ENCODE results near the gene ADAMTS13. TPM values are rescaled to one million over a fixed set of nuclear protein-coding genes. Genes with fewer than 3 reads are reported as not detected.

Gene ADAMTS13
- total RNA-seq, 1 donor: 1.3 TPM

DNA sequence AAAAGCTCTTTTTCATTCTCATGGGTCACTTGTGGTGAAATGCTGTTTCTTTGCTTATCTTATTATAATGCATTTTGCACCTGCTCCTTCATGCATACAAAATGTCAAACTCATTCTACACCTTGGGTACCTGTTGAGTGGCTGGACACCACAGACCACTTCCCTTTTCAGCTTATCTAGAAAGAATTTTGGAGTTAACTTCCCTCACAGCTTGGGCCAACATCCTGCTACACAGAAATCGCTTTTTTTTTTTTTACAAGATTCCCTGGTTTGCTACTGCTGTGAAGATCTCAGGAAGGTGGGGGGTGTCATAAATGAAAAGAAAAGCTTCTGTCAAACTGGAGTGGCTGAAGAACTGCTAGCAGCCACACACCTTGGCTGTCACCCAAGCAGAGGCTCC lies 7.0 kb upstream of the ADAMTS13 start:
- no peak for DNase-seq (ENCODE audit: low read depth)
- no peak overlapping the region for H3K4me3 ChIP-seq (ENCODE audit: low read depth, low read length)
- TF ChIP-seq, protein P1, sequence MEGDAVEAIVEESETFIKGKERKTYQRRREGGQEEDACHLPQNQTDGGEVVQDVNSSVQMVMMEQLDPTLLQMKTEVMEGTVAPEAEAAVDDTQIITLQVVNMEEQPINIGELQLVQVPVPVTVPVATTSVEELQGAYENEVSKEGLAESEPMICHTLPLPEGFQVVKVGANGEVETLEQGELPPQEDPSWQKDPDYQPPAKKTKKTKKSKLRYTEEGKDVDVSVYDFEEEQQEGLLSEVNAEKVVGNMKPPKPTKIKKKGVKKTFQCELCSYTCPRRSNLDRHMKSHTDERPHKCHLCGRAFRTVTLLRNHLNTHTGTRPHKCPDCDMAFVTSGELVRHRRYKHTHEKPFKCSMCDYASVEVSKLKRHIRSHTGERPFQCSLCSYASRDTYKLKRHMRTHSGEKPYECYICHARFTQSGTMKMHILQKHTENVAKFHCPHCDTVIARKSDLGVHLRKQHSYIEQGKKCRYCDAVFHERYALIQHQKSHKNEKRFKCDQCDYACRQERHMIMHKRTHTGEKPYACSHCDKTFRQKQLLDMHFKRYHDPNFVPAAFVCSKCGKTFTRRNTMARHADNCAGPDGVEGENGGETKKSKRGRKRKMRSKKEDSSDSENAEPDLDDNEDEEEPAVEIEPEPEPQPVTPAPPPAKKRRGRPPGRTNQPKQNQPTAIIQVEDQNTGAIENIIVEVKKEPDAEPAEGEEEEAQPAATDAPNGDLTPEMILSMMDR (IDR thresholded peaks at IDR 0.05; ENCODE audit: insufficient read depth, low read depth, low read length): no peak

- DNase-seq (ENCODE audit: low read depth): peak; percentile 88
- TF ChIP-seq, protein P1 (IDR thresholded peaks at IDR 0.05; ENCODE audit: insufficient read depth, low read depth, low read length): no peak
- H3K4me3 ChIP-seq (ENCODE audit: low read depth, low read length): peak within 1 kb of the TSS; percentile 88
Observed at GRCh38 chr9:133417541-133418461, 4.4 kb upstream of the ADAMTS13 start, which contains the start of gene REXO4. TSS of gene REXO4 (minus strand) at chr9:133418010. CDS start at chr9:133417844, 166 bp downstream.

DNA sequence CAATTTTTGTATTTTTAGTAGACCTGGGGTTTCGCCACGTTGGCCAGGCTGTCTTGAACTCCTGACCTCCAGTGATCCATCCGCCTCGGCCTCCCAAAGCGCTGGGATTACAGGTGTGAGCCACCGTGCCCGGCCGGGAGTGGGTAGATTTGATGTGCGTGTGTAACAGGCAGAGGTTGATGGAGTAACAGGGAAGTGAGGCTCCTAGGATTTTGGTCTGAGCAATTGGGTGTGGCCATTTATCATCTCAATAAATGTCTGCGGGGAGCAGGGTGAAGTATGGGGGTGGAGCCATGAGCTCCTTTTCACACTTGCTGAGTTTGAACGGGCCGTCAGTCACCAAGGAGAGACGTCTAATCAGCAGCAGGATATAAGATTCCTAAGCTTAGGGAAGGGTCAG lies 3.2 kb upstream of the ADAMTS13 start:
- TF ChIP-seq, protein P1 (IDR thresholded peaks at IDR 0.05; ENCODE audit: insufficient read depth, low read depth, low read length): no peak
- DNase-seq (ENCODE audit: low read depth): no peak
- no peak overlapping the region for H3K4me3 ChIP-seq (ENCODE audit: low read depth, low read length)

DNA sequence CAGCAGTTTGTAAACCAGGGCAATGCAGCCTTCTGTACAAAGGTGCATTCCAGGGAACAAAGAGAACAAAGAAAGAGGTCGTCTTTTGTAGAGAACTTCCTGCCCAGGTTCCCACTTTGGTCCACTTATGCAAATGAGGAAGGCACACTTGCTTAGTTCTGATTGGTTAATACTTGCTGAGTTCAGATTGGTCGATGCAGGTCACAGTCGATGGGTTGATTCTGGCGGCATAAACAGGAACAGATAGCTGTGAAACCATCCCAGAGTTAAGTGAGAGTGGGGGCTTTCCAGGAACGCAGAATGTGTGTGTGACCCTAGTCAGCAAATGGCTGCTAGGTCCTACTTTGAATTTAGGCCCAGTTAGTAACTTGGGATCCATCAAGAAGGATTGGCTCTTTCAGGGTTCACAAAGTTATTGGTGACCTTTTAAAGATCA lies 1.8 kb upstream of the ADAMTS13 start:
- H3K4me3 ChIP-seq (ENCODE audit: low read depth, low read length): no peak overlapping the region
- DNase-seq (ENCODE audit: low read depth): no peak
- TF ChIP-seq, protein P1 (IDR thresholded peaks at IDR 0.05; ENCODE audit: insufficient read depth, low read depth, low read length): no peak

- no peak overlapping the region for H3K4me3 ChIP-seq (ENCODE audit: low read depth, low read length)
- peak; percentile 98 for DNase-seq (ENCODE audit: low read depth)
- TF ChIP-seq, protein P1 (IDR thresholded peaks at IDR 0.05; ENCODE audit: insufficient read depth, low read depth, low read length): no peak
Observed at GRCh38 chr9:133423216-133423615, 1.0 kb downstream of the ADAMTS13 start.

- TF ChIP-seq, protein P1 (IDR thresholded peaks at IDR 0.05; ENCODE audit: insufficient read depth, low read depth, low read length): no peak
- no peak overlapping the region for H3K4me3 ChIP-seq (ENCODE audit: low read depth, low read length)
- DNase-seq (ENCODE audit: low read depth): no peak
Observed at GRCh38 chr9:133424187-133424586, 2.0 kb downstream of the ADAMTS13 start.
